ENCODE results near the gene HS1BP3. TPM values are rescaled to one million over a fixed set of nuclear protein-coding genes. Genes with fewer than 3 reads are reported as not detected.

The HS1BP3 gene
- 21.5 TPM for total RNA-seq

GRCh38 chr2:20650877-20651730 lies at the start of gene HS1BP3:
Gene HS1BP3, minus strand, starts transcription at chr2:20651098. Its CDS starts 35 bp downstream, at chr2:20651063.

DNA sequence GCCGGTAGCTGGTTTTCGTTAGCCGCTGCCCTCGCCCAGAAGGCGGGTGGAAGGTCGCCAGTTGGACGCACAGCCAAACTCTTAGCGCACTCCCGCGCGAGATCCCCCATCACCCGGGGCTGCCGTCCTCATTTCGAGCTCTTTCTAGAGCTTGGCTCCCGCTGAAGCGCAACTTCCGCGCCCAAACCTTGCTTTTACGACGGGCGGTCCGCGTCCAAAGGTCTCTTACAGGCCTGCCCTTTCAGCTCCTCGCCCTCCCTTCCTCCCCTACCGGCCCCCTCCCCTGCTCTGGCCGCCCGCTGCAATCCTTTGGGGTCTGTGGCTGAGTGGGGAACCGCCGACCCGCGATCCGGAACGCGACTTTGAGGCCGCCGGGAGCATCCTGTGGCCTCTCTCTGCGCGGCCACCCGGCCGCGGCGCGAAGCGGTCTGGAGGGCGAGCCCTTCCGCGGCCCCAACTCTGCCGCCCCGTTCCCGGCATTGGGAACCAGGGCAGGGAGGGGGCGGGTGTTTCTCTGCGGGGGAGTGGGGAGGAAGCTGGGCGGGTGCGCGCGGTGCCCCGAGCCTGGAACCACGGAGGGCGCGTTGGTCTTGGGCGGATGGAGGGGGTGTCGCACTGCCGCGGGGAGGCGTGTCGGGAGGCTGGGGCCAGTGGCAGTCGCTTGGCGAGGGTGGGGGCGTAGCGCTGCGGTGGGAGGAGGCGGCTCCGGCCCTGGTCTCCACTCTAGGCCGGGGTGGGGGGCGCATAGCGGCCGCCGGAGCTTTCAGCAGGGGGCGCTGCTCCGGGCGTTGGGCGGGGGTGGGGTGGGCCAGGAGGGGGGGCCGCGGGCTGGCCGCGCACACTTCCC lies 15.6 kb upstream of the HS1BP3 start, which contains the start of gene GDF7:
Gene GDF7 (plus strand): TSS at position 841 of the 847 bp plus-strand sequence. CDS start 96 bp downstream, outside the sequence.

Other genes starting within 250 kb of the HS1BP3 start
- gene RHOB, start 204.0 kb downstream of the HS1BP3 start, total RNA-seq = 233 TPM
- 14.5 TPM for gene GDF7, start 16.0 kb upstream of the HS1BP3 start, total RNA-seq
- 30.8 TPM for gene LDAH, start 172.0 kb upstream of the HS1BP3 start, total RNA-seq

All from metanephros (tissue), 1 donor.